Caco-2 (cell line): ENCODE measurements around the gene CAND2. TPM values are rescaled to one million over a fixed set of nuclear protein-coding genes. Genes with fewer than 3 reads are reported as not detected.

ENCODE experiments used
- BruUV-seq: library from RNA; stranded (reverse); fragments of 400-500 nt; replicated peaks from 2 replicates; lab custom pipeline; 2021; lab: Mats Ljungman, UMichigan
- CTCF ChIA-PET: fragments of 300-600 bp; sonication (Branson Sonifier 250); formaldehyde crosslinking; loops from one replicate; lab custom pipeline; 2022; ENCODE audit warnings: antibody characterized with exemption; lab: Charles Lee
- POLR2A ChIA-PET: fragments of 300-600 bp; sonication (Branson Sonifier 250); formaldehyde crosslinking; loops from one replicate; lab custom pipeline; 2022; ENCODE audit warnings: antibody characterized with exemption; lab: Charles Lee
- DNase-seq, 2 experiments: peaks; one replicate each; pipeline versions ENCODE4 v3.0.0 to v3.0.0-alpha.2; 2020 to 2022
- H3K27me3 ChIP-seq: replicated peaks from 2 replicates; pipeline ENCODE4 v1.6.0; 2011; ENCODE audit warnings: low read length; ENCODE audit not compliant: control insufficient read depth, insufficient read depth
- H3K36me3 ChIP-seq: 2 replicates; pipeline ENCODE4 v1.5.1; 2011; ENCODE audit warnings: low read length; ENCODE audit not compliant: control insufficient read depth, insufficient read depth
- H3K4me1 ChIP-seq: fragments of 250-450 bp; sonication (Bioruptor Pico); 2 replicates; pipeline ENCODE4 v1.5.1; 2020; ENCODE audit warnings: mild to moderate bottlenecking
- H3K4me3 ChIP-seq: 2 replicates; pipeline ENCODE4 v1.5.1; 2011; ENCODE audit warnings: low read depth, mild to moderate bottlenecking, control low read depth, low read length
- H3K9me3 ChIP-seq: fragments of 250-450 bp; sonication (Bioruptor Pico); 2 replicates; pipeline ENCODE4 v1.5.1; 2020; ENCODE audit warnings: mild to moderate bottlenecking, moderate library complexity
- H3K27ac Mint-ChIP-seq: one replicate; pipeline ENCODE4 v1.8.0; 2022; ENCODE audit warnings: mixed read lengths; ENCODE audit not compliant: unreplicated experiment
- H3K27me3 Mint-ChIP-seq: one replicate; pipeline ENCODE4 v1.8.0; 2022; ENCODE audit warnings: mixed read lengths; ENCODE audit not compliant: insufficient read depth, unreplicated experiment
- H3K36me3 Mint-ChIP-seq: one replicate; pipeline ENCODE4 v1.8.0; 2022; ENCODE audit warnings: mild to moderate bottlenecking, mixed read lengths; ENCODE audit not compliant: insufficient read depth, unreplicated experiment
- H3K4me1 Mint-ChIP-seq: one replicate; pipeline ENCODE4 v1.8.0; 2022; ENCODE audit warnings: low read depth, mixed read lengths; ENCODE audit not compliant: unreplicated experiment
- H3K4me3 Mint-ChIP-seq: one replicate; pipeline ENCODE4 v1.8.0; 2022; ENCODE audit warnings: mild to moderate bottlenecking, moderate library complexity, mixed read lengths; ENCODE audit not compliant: unreplicated experiment
- H3K9me3 Mint-ChIP-seq: one replicate; pipeline ENCODE4 v1.8.0; 2022; ENCODE audit warnings: mixed read lengths; ENCODE audit not compliant: unreplicated experiment
- intact Hi-C: fragments of 100-400 bp; cut with micrococcal nuclease; formaldehyde crosslinking; loops from one replicate; pipeline ENCODE4 v1.10.0; 2022; ENCODE audit not compliant: unreplicated experiment
- total RNA-seq: library from RNA; stranded (reverse); gene quantifications from 2 replicates; pipeline ENCODE4 v1.2.3, GENCODE V29; 2022
- TF ChIP-seq, protein P1 (sequence below), 2 experiments: fragments of 200-600 bp in 1 of 2; IDR thresholded peaks; 1 replicate in 1 of 2; 2 replicates in 1 of 2; pipeline versions ENCODE4 v1.5.1 to v1.8.0; 2011 to 2022; ENCODE audit warnings: antibody characterized with exemption in 1 of 2, control low read depth in 1 of 2, inconsistent platforms in 1 of 2, low read depth in 1 of 2, low read length in 1 of 2, mild to moderate bottlenecking in 1 of 2, moderate library complexity in 1 of 2; ENCODE audit not compliant: insufficient read depth in 1 of 2, severe bottlenecking in 1 of 2, unreplicated experiment in 1 of 2

CAND2 gene
- total RNA-seq, 1 experiment from 2014 or later = not detected

DNA sequence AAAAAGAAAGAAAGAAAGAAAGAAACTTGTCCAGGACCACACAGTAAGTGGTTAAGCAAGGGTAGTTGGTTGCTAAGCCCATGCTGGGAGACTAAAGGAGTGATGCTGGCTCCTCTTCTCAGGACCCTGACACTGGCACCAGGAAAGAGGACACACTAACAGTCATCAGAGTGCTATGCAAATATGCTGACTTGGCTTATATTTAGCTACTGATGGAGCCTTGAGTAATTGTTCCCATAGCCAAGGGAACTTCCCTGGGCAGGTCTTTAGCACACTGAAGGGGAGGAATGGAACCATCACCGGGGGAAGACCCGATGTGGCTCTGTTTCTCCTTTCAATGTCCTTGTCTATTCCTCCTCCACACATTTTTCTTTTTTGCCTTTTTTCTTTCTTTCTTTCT is 43.7 kb upstream of the CAND2 start:
- TF ChIP-seq, protein P1, sequence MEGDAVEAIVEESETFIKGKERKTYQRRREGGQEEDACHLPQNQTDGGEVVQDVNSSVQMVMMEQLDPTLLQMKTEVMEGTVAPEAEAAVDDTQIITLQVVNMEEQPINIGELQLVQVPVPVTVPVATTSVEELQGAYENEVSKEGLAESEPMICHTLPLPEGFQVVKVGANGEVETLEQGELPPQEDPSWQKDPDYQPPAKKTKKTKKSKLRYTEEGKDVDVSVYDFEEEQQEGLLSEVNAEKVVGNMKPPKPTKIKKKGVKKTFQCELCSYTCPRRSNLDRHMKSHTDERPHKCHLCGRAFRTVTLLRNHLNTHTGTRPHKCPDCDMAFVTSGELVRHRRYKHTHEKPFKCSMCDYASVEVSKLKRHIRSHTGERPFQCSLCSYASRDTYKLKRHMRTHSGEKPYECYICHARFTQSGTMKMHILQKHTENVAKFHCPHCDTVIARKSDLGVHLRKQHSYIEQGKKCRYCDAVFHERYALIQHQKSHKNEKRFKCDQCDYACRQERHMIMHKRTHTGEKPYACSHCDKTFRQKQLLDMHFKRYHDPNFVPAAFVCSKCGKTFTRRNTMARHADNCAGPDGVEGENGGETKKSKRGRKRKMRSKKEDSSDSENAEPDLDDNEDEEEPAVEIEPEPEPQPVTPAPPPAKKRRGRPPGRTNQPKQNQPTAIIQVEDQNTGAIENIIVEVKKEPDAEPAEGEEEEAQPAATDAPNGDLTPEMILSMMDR (IDR thresholded peaks at IDR 0.05; ENCODE audit: insufficient read depth in 1 of 2, low read depth in 1 of 2, low read length in 1 of 2, severe bottlenecking in 1 of 2, unreplicated experiment in 1 of 2) = no peak
- POLR2A ChIA-PET = no interaction called here
- Mint-ChIP-seq H3K36me3 (no peaks in the 10 kb centered on the region), H3K9me3 (no peaks in the 10 kb centered on the region), H3K27ac (no peak overlapping the region), H3K27me3 (no peaks in the 10 kb centered on the region), H3K4me1 (peaks cover 5% of the 10 kb centered on the region), H3K4me3 (no peak overlapping the region)
- intact Hi-C loops = no loop called here
- DNase-seq = no peak
- Histone ChIP-seq H3K4me1 (peaks cover 6% of the 10 kb centered on the region; the same call in 1 of the 2 replicates), H3K9me3 (no peaks in the 10 kb centered on the region), H3K36me3 (no peaks in the 10 kb centered on the region), H3K4me3 (no peak overlapping the region), H3K27me3 (no peaks in the 10 kb centered on the region)
- CTCF ChIA-PET = no interaction called here
- no TSS peak for BruUV-seq

GRCh38 chr3:12753275-12754028 is 43.0 kb upstream of the CAND2 start:
- H3K27me3 ChIP-seq = no peaks in the 10 kb centered on the region
- BruUV-seq = no TSS peak
- no peaks in the 10 kb centered on the region for H3K9me3 Mint-ChIP-seq
- no peak for DNase-seq
- no peak overlapping the region for H3K4me3 ChIP-seq
- H3K36me3 ChIP-seq = no peaks in the 10 kb centered on the region
- TF ChIP-seq, protein P1 (IDR thresholded peaks at IDR 0.05; ENCODE audit: insufficient read depth in 1 of 2, low read depth in 1 of 2, low read length in 1 of 2, severe bottlenecking in 1 of 2, unreplicated experiment in 1 of 2) = no peak
- no peaks in the 10 kb centered on the region for H3K36me3 Mint-ChIP-seq
- no peaks in the 10 kb centered on the region for H3K9me3 ChIP-seq
- no peak overlapping the region for H3K4me3 Mint-ChIP-seq
- peaks cover 6% of the 10 kb centered on the region for H3K4me1 ChIP-seq
- intact Hi-C loops = no loop called here
- peaks cover 5% of the 10 kb centered on the region for H3K4me1 Mint-ChIP-seq
- no peak overlapping the region for H3K27ac Mint-ChIP-seq
- CTCF ChIA-PET = no interaction called here
- POLR2A ChIA-PET = no interaction called here
- no peaks in the 10 kb centered on the region for H3K27me3 Mint-ChIP-seq

DNA sequence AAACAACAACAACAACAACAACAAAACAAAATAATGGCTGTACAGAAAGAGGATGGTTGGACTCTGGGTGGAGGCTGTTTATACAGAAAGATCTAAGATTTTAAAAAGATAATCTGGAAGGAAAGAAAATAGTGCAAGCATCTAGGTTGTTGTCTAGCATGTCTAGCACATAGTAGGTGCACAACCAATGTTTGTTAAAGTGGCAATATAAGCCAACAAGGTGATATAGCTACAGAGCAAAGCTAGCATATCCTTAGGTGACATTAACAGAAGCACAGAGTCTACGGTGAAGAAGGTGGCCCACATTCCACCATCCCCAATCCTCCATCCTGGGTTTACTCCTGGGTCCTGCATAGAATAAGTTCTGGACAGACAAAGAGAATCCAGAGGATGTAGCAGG is 42.2 kb upstream of the CAND2 start:
- DNase-seq = no peak
- intact Hi-C loops = no loop called here
- H3K4me3 Mint-ChIP-seq = no peak overlapping the region
- no TSS peak for BruUV-seq
- no peaks in the 10 kb centered on the region for H3K9me3 ChIP-seq
- peaks cover 5% of the 10 kb centered on the region for H3K4me1 Mint-ChIP-seq
- no peak overlapping the region for H3K27ac Mint-ChIP-seq
- H3K27me3 Mint-ChIP-seq = no peaks in the 10 kb centered on the region
- CTCF ChIA-PET = no interaction called here
- TF ChIP-seq, protein P1 (IDR thresholded peaks at IDR 0.05; ENCODE audit: insufficient read depth in 1 of 2, low read depth in 1 of 2, low read length in 1 of 2, severe bottlenecking in 1 of 2, unreplicated experiment in 1 of 2) = no peak
- H3K4me1 ChIP-seq = peaks cover 14% of the 10 kb centered on the region
- POLR2A ChIA-PET = no interaction called here
- H3K4me3 ChIP-seq = no peak overlapping the region
- H3K27me3 ChIP-seq = no peaks in the 10 kb centered on the region
- H3K36me3 ChIP-seq = no peaks in the 10 kb centered on the region
- no peaks in the 10 kb centered on the region for H3K36me3 Mint-ChIP-seq
- no peaks in the 10 kb centered on the region for H3K9me3 Mint-ChIP-seq
